ENCODE data around the gene WDR81. TPM values are rescaled to one million over a fixed set of nuclear protein-coding genes. Genes with fewer than 3 reads are reported as not detected.
A peak's percentile ranks its signal among the peaks of the same experiment; 100 is the strongest.

WDR81 gene
- total RNA-seq, 1 donor, result 47.8 TPM

DNA sequence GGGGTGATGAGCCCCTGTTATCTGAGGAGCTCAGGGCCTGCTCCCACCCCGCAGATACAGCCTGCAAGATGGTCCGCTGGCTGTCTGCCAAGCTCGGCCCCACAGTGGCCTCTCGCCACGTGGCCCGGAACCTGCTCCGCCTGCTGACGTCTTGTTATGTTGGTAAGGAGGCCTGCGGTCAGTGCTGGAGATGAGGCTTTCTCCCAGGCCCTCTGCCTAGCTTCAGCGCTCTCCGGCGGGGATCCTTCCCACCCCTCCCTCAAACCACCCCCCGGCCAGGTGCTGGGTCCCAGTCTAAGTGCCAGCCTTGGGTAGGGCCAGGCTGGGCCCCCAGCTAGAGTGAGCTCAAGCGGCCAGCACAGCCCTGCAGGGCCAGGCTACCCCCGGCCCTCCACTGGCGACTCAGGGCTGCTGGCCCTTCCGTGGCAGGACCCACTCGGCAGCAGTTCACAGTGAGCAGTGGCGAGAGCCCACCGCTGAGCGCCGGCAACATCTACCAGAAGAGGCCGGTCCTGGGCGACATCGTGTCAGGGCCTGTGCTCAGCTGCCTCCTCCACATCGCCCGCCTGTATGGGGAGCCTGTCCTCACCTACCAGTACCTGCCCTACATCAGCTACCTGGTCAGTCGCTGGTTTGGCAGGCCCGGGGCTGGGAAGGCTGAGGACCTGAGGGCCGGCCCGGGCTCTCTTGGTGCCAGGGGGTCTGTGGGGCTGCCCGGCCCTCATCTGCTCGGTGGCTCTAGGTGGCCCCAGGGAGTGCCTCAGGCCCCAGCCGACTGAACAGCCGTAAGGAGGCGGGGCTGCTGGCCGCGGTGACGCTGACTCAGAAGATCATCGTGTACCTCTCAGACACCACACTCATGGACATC is 6.1 kb downstream of the WDR81 start:
- H4K20me1 ChIP-seq (ENCODE audit: insufficient read depth, low read length), result peaks cover 3% of the 10 kb centered on the region
- H3K27ac ChIP-seq (ENCODE audit: low read depth, low read length), result peak overlapping the region; percentile 48
- H3K4me2 ChIP-seq (ENCODE audit: insufficient read depth, low read length), result no peak overlapping the region
- peaks cover 25% of the 10 kb centered on the region for H3K36me3 ChIP-seq (ENCODE audit: insufficient read depth, low read length)
- TF ChIP-seq, protein P1, sequence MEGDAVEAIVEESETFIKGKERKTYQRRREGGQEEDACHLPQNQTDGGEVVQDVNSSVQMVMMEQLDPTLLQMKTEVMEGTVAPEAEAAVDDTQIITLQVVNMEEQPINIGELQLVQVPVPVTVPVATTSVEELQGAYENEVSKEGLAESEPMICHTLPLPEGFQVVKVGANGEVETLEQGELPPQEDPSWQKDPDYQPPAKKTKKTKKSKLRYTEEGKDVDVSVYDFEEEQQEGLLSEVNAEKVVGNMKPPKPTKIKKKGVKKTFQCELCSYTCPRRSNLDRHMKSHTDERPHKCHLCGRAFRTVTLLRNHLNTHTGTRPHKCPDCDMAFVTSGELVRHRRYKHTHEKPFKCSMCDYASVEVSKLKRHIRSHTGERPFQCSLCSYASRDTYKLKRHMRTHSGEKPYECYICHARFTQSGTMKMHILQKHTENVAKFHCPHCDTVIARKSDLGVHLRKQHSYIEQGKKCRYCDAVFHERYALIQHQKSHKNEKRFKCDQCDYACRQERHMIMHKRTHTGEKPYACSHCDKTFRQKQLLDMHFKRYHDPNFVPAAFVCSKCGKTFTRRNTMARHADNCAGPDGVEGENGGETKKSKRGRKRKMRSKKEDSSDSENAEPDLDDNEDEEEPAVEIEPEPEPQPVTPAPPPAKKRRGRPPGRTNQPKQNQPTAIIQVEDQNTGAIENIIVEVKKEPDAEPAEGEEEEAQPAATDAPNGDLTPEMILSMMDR (IDR thresholded peaks at IDR 0.05; ENCODE audit: extremely low read depth, low read depth, low read length), result no peak
- no peaks in the 10 kb centered on the region for H3K27me3 ChIP-seq (ENCODE audit: insufficient read depth, low read length)
- no peak overlapping the region for H3K4me3 ChIP-seq (ENCODE audit: insufficient read depth, low read length)
- H3K79me2 ChIP-seq (ENCODE audit: insufficient read depth, low read length), result peaks cover 32% of the 10 kb centered on the region
- H2AFZ ChIP-seq (ENCODE audit: low read length), result no peak overlapping the region
- H3K9me3 ChIP-seq (ENCODE audit: low read depth, low read length), result no peaks in the 10 kb centered on the region
- H3K4me1 ChIP-seq (ENCODE audit: insufficient read depth, low read length), result no peaks in the 10 kb centered on the region
- DNase-seq (ENCODE audit: insufficient read length, low spot score, missing footprints), result peak; percentile 96

GRCh38 chr17:1731194-1731506 is 6.6 kb downstream of the WDR81 start:
- TF ChIP-seq, protein P1 (IDR thresholded peaks at IDR 0.05; ENCODE audit: extremely low read depth, low read depth, low read length), result no peak
- DNase-seq (ENCODE audit: insufficient read length, low spot score, missing footprints), result no peak
- H2AFZ ChIP-seq (ENCODE audit: low read length), result no peak overlapping the region
- H4K20me1 ChIP-seq (ENCODE audit: insufficient read depth, low read length), result no peaks in the 10 kb centered on the region
- H3K9me3 ChIP-seq (ENCODE audit: low read depth, low read length), result no peaks in the 10 kb centered on the region
- H3K79me2 ChIP-seq (ENCODE audit: insufficient read depth, low read length), result peaks cover 26% of the 10 kb centered on the region
- H3K27me3 ChIP-seq (ENCODE audit: insufficient read depth, low read length), result no peaks in the 10 kb centered on the region
- no peaks in the 10 kb centered on the region for H3K4me1 ChIP-seq (ENCODE audit: insufficient read depth, low read length)
- no peak overlapping the region for H3K4me2 ChIP-seq (ENCODE audit: insufficient read depth, low read length)
- peaks cover 24% of the 10 kb centered on the region for H3K36me3 ChIP-seq (ENCODE audit: insufficient read depth, low read length)
- H3K27ac ChIP-seq (ENCODE audit: low read depth, low read length), result peak overlapping the region; percentile 48
- no peak overlapping the region for H3K4me3 ChIP-seq (ENCODE audit: insufficient read depth, low read length)

- Histone ChIP-seq H4K20me1 (ENCODE audit: insufficient read depth, low read length) (no peaks in the 10 kb centered on the region), H2AFZ (ENCODE audit: low read length) (no peak overlapping the region), H3K36me3 (ENCODE audit: insufficient read depth, low read length) (peaks cover 23% of the 10 kb centered on the region), H3K27ac (ENCODE audit: low read depth, low read length) (no peak overlapping the region), H3K4me1 (ENCODE audit: insufficient read depth, low read length) (peaks cover 7% of the 10 kb centered on the region), H3K4me2 (ENCODE audit: insufficient read depth, low read length) (no peak overlapping the region), H3K4me3 (ENCODE audit: insufficient read depth, low read length) (no peak overlapping the region), H3K9me3 (ENCODE audit: low read depth, low read length) (no peaks in the 10 kb centered on the region), H3K79me2 (ENCODE audit: insufficient read depth, low read length) (peaks cover 14% of the 10 kb centered on the region), H3K27me3 (ENCODE audit: insufficient read depth, low read length) (no peaks in the 10 kb centered on the region)
- DNase-seq (ENCODE audit: insufficient read length, low spot score, missing footprints), result no peak
- TF ChIP-seq, protein P1 (IDR thresholded peaks at IDR 0.05; ENCODE audit: extremely low read depth, low read depth, low read length), result no peak
Observed at GRCh38 chr17:1732241-1732832, 7.8 kb downstream of the WDR81 start.

- Histone ChIP-seq H3K27ac (ENCODE audit: low read depth, low read length) (no peak overlapping the region), H3K36me3 (ENCODE audit: insufficient read depth, low read length) (peaks cover 23% of the 10 kb centered on the region), H3K27me3 (ENCODE audit: insufficient read depth, low read length) (no peaks in the 10 kb centered on the region), H3K4me3 (ENCODE audit: insufficient read depth, low read length) (no peak overlapping the region), H4K20me1 (ENCODE audit: insufficient read depth, low read length) (no peaks in the 10 kb centered on the region), H3K79me2 (ENCODE audit: insufficient read depth, low read length) (peaks cover 9% of the 10 kb centered on the region), H3K4me1 (ENCODE audit: insufficient read depth, low read length) (peaks cover 7% of the 10 kb centered on the region), H3K9me3 (ENCODE audit: low read depth, low read length) (no peaks in the 10 kb centered on the region), H2AFZ (ENCODE audit: low read length) (no peak overlapping the region), H3K4me2 (ENCODE audit: insufficient read depth, low read length) (no peak overlapping the region)
- TF ChIP-seq, protein P1 (IDR thresholded peaks at IDR 0.05; ENCODE audit: extremely low read depth, low read depth, low read length), result no peak
- DNase-seq (ENCODE audit: insufficient read length, low spot score, missing footprints), result no peak
Observed at GRCh38 chr17:1732833-1733321, 8.4 kb downstream of the WDR81 start.

Data from osteoblast (primary cell).